ENCODE data around the gene CFAP97D1.

The CFAP97D1 gene

DNA sequence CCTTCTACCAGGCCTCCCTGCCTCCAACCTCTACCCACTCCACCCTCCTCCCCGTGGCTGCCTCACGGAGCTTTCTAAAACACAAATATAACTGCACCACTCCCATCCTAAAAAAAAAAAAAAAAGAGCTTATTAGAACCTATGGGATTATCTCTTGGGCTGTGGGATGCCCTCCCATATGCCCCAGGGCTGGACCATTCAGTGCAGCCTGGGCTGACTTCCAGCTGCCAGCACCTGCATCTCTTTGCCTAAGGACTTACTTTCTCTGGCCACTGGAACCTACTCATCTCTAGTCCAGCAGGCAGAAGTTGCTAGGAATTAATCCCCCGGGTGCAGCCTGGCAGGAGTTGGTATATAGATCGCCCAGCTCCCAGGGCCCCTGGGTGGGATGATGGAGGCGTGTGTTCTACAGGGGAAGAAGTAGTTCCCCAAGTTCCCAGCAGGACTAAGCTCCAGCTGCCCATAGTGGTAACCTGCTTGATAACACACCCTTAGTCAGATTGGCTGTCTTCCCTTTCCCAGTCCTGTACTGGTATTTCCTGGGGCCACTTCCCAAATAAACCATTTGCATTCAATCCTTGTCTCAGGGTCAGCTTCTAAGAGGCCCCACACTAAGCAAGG, 42.4 kb downstream of the CFAP97D1 start:
- TF ChIP-seq, protein P1, sequence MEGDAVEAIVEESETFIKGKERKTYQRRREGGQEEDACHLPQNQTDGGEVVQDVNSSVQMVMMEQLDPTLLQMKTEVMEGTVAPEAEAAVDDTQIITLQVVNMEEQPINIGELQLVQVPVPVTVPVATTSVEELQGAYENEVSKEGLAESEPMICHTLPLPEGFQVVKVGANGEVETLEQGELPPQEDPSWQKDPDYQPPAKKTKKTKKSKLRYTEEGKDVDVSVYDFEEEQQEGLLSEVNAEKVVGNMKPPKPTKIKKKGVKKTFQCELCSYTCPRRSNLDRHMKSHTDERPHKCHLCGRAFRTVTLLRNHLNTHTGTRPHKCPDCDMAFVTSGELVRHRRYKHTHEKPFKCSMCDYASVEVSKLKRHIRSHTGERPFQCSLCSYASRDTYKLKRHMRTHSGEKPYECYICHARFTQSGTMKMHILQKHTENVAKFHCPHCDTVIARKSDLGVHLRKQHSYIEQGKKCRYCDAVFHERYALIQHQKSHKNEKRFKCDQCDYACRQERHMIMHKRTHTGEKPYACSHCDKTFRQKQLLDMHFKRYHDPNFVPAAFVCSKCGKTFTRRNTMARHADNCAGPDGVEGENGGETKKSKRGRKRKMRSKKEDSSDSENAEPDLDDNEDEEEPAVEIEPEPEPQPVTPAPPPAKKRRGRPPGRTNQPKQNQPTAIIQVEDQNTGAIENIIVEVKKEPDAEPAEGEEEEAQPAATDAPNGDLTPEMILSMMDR (conservative IDR thresholded peaks at IDR 0.05; ENCODE audit: low read depth, low read length), result no peak

DNA sequence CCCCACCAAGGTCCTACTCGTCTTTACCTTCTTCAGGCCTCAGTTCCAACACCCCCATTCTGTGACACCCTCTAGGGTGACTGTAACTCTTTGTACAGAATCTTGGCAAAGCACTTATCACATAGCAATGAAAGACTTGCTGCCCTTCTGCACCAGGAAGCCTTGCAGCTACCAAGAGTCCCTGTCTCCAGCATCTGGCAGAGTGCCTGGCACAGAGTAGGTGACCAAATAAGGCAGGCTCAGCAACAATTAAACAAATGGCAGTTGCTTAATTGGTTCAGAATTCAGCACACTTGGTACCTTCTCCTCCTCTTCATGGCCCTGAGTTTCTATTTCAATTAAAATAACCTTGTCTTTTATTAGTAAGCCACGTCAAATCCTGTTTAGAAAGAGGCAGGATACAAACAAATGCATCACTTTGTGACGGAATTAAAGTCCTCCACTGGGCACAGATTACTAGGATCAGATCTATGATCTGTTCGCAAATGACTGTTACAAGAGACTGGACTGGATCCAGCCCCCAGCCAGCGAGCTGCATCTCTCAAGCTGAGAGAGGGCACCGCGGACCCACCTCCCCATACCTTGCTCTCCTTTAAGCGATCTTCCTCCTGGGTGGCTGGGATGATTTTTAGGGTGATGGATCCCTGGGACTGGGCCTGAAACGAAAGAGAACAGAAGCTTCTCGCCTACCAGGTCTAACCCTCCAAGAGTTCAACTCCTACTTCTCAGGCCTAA, 43.3 kb downstream of the CFAP97D1 start:
- TF ChIP-seq, protein P1 (conservative IDR thresholded peaks at IDR 0.05; ENCODE audit: low read depth, low read length), result no peak
- DNase-seq (ENCODE audit: low read depth), result no peak
- no peak overlapping the region for H3K4me3 ChIP-seq (ENCODE audit: low read depth, low read length)

More for the DNA sequence above, 42.4 kb downstream of the CFAP97D1 start:
- no peak for DNase-seq (ENCODE audit: low read depth)
- no peak overlapping the region for H3K4me3 ChIP-seq (ENCODE audit: low read depth, low read length)

DNA sequence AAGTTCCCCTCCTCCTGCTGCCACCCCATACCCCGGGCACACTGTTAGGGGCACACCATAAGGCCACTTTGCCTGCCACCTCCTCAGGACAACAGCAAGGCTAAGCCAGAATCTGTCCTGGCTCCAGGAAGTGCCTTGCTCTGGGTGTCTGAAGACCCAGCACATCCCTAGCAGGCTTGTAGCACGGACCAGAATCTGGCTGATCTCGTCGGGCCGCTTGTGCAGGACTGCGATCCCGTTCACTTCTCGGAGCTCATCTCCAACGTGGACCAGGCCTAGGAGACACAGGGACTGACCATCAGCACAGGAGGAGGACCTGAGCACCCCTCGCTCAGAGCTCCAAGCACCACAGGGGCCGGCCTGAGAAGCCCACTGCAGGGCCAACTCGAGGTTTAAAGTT, 45.3 kb downstream of the CFAP97D1 start:
- TF ChIP-seq, protein P1 (conservative IDR thresholded peaks at IDR 0.05; ENCODE audit: low read depth, low read length), result no peak
- DNase-seq (ENCODE audit: low read depth), result no peak
- no peak overlapping the region for H3K4me3 ChIP-seq (ENCODE audit: low read depth, low read length)

DNA sequence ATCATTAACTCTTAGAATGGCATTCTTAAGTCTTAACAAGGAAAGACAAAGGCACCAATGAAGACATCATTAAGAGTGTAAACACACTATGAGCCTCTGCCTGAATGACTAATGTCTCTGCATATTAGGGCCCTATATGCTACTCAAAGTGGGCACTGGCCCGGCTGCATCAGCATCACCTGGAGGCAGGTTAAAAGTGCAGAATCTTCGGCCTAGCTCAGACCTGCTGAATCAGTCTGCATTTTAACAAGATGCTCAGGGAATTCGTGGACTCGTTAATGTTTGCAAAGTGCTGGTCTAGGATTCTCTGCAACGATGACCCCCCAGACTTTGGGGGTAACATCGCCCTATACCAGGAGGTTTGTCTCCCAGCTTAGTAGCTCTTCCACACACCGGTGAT, 46.0 kb downstream of the CFAP97D1 start:
- no peak for DNase-seq (ENCODE audit: low read depth)
- H3K4me3 ChIP-seq (ENCODE audit: low read depth, low read length), result no peak overlapping the region
- TF ChIP-seq, protein P1 (conservative IDR thresholded peaks at IDR 0.05; ENCODE audit: low read depth, low read length), result no peak

DNA sequence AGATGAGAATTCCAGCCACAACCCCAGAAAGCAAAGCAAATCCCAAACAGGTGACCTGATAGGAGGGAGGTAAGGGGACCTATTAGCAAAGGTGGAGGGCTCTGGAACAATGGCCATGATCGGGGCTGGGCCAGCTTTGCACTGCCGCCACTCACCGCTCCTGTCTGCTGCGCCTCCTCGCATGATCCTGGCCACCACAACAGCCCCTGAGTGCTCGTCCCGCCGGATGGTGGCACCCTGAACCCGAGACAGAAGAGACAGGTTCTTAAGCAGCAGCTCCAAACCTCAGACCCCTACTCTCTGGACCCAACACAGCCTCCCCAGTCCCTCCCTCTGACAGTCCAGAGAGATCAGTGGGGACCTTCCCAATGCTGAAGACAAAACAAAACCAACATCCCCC, 47.4 kb downstream of the CFAP97D1 start:
- TF ChIP-seq, protein P1 (conservative IDR thresholded peaks at IDR 0.05; ENCODE audit: low read depth, low read length), result no peak
- DNase-seq (ENCODE audit: low read depth), result no peak
- no peak overlapping the region for H3K4me3 ChIP-seq (ENCODE audit: low read depth, low read length)

DNA sequence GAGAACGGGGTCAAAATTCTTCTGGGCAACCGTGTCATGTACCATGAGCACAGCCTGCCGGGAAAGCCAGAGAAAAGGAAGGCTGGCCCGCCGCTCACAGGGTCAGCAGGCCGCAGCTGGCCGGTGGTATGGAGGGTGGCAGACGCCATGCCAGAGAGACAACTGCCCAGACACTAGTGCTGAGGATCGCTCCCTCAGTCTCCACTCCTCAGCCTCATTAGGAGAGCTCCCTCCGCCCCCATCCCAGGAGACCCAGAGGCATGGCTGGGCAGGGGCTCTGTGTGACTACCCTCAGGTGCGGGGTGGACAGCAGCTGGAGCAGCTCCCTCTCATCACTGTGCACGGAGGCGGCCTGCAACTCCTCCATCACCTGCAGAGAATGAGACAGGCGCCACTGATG, 49.5 kb downstream of the CFAP97D1 start:
- H3K4me3 ChIP-seq (ENCODE audit: low read depth, low read length), result no peak overlapping the region
- TF ChIP-seq, protein P1 (conservative IDR thresholded peaks at IDR 0.05; ENCODE audit: low read depth, low read length), result no peak
- DNase-seq (ENCODE audit: low read depth), result no peak

All from choroid plexus epithelial cell (primary cell).